Hepatocyte (in vitro differentiated cells): Measurements from ENCODE around the gene WDR11.
"Not testable (repeated sequence)": the region's sequence is repeated elsewhere in the genome, so short reads cannot be mapped to it uniquely, and the experiment has no call there.

ENCODE experiments used
- CTCF ChIP-seq: fragments of 200-600 bp; sonication (generic); IDR thresholded peaks from 2 replicates; pipeline ENCODE4 v1.5.1; 2016; ENCODE audit warnings: antibody characterized with exemption, mild to moderate bottlenecking; ENCODE audit not compliant: poor library complexity
- EZH2 ChIP-seq: fragments of 200-600 bp; sonication (generic); IDR thresholded peaks from 2 replicates; pipeline ENCODE4 v1.6.1; 2016; ENCODE audit warnings: antibody characterized with exemption, mild to moderate bottlenecking, borderline replicate concordance
- EZH2phosphoT487 ChIP-seq: fragments of 200-600 bp; sonication (generic); IDR thresholded peaks from one replicate; pipeline ENCODE4 v1.6.1; 2018; ENCODE audit warnings: antibody characterized with exemption, mild to moderate bottlenecking, low read depth, moderate library complexity; ENCODE audit not compliant: unreplicated experiment, severe bottlenecking

DNA sequence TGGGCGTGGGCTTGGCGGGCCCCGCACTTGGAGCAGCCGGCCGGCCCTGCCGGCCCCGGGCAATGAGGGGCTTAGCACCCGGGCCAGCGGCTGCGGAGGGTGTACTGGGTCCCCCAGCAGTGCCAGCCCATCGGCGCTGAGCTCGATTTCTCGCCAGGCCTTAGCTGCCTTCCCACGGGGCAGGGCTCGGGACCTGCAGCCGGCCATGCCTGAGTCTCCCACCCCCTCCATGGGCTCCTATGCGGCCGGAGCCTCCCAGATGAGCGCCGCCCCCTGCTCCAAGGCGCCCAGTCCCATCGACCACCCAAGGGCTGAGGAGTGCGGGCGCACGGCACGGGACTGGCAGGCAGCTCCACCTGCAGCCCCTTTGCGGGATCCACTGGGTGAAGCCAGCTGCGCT, 72.7 kb downstream of the WDR11 start:
- TF ChIP-seq CTCF, EZH2, EZH2phosphoT487: not testable (repeated sequence)
